ENCODE measurements around the gene SUSD4.
A peak's percentile ranks its signal among the peaks of the same experiment; 100 is the strongest.
"Not testable (repeated sequence)": the region's sequence is repeated elsewhere in the genome, so short reads cannot be mapped to it uniquely, and the experiment has no call there.

Gene SUSD4

GRCh38 chr1:223363856-223364684, at the start of gene SUSD4:
SUSD4 (minus strand) TSS chr1:223364176; CDS start chr1:223363425, 751 bp downstream.
- peak; percentile 31 to 67 (median 46) for DNase-seq

- DNase-seq = no peak
These were observed 49.2 kb upstream of the SUSD4 start for GRCh38 chr1:223413216-223413615.

GRCh38 chr1:223411710-223412109, 47.7 kb upstream of the SUSD4 start:
- no peak for DNase-seq

GRCh38 chr1:223411309-223411708, 47.3 kb upstream of the SUSD4 start:
- no peak for DNase-seq

- DNase-seq = no peak
These were observed 46.1 kb upstream of the SUSD4 start for GRCh38 chr1:223410036-223410435.

- no peak for DNase-seq
These were observed 41.5 kb upstream of the SUSD4 start for GRCh38 chr1:223405507-223405906.

- DNase-seq = no peak
These were observed 39.3 kb upstream of the SUSD4 start for GRCh38 chr1:223403184-223403815.

GRCh38 chr1:223402790-223403142, 38.8 kb upstream of the SUSD4 start:
- no peak for DNase-seq

- no peak for DNase-seq
These were observed 38.2 kb upstream of the SUSD4 start for GRCh38 chr1:223401873-223402789.

GRCh38 chr1:223399393-223399792, 35.4 kb upstream of the SUSD4 start:
- DNase-seq = not testable (repeated sequence)

GRCh38 chr1:223394706-223395105, 30.7 kb upstream of the SUSD4 start:
- DNase-seq = no peak

GRCh38 chr1:223394242-223394641, 30.3 kb upstream of the SUSD4 start:
- no peak for DNase-seq

- no peak for DNase-seq
These were observed 29.6 kb upstream of the SUSD4 start, which contains the start of gene CCDC185 for GRCh38 chr1:223393275-223394214. CCDC185 (plus strand) TSS chr1:223393415; CDS start chr1:223393476, 61 bp downstream.

GRCh38 chr1:223390618-223391017, 26.6 kb upstream of the SUSD4 start:
- no peak for DNase-seq

GRCh38 chr1:223386013-223386412, 22.0 kb upstream of the SUSD4 start:
- DNase-seq = no peak

- no peak for DNase-seq
These were observed 14.8 kb upstream of the SUSD4 start for GRCh38 chr1:223378754-223379153.

GRCh38 chr1:223374064-223374610, 10.2 kb upstream of the SUSD4 start:
- DNase-seq = no peak

- no peak for DNase-seq
These were observed 858 bp upstream of the SUSD4 start for GRCh38 chr1:223364685-223365382.

- no peak for DNase-seq
These were observed 720 bp downstream of the SUSD4 start for GRCh38 chr1:223363057-223363855.

- no peak for DNase-seq
These were observed 5.2 kb downstream of the SUSD4 start for GRCh38 chr1:223358826-223359225.
